ENCODE measurements around the gene SIK3.
"Not testable (repeated sequence)": the region's sequence is repeated elsewhere in the genome, so short reads cannot be mapped to it uniquely, and the experiment has no call there.

SIK3 gene

DNA sequence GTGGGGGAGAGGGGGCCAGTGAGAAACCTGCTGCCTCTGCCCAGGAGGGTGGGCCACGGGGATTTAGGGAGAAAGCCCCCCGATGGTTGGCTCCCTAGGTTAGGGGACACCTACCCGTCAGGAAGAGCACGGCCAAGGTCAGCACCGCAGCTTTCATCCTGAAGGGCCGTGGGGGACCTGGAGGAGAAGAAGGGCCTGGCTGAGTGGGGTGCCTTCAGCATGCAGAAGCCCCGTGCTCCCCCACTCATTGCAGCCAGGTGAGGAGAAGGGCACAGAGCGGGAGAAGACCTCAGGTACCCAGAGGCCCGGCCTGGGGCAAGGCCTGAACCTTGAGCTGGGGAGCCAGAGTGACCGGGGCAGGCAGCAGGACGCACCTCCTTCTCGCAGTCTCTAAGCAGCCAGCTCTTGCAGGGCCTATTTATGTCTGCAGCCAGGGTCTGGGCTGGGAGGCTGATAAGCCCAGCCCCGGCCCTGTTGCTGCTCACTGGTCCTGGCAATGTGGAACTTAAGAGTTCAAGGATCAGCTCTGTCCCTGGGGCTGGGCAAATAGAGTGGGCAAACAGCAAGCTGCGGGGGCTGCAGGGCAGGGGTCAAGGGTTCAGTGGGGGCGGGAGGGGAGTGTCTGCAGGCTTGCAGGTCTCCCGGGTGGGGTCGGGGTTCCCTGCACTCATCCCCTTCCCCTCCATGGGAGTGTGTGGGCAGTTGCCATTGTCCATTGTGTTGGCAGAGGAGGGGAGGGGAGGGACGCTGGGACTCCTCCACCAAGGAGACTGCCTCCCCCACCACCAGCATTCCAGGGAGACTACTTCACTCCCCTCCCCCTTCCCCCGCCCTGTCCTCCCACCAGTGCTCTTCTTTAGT lies 260.8 kb downstream of the SIK3 start, which contains the start of gene APOA1:
TSS of gene APOA1 (minus strand) at position 392 of the 861 bp plus-strand sequence. CDS start at position 157, 235 bp downstream.
- peak within 1 kb of the TSS; percentile 68 for H3K27ac ChIP-seq (ENCODE audit: low read depth, low read length)

DNA sequence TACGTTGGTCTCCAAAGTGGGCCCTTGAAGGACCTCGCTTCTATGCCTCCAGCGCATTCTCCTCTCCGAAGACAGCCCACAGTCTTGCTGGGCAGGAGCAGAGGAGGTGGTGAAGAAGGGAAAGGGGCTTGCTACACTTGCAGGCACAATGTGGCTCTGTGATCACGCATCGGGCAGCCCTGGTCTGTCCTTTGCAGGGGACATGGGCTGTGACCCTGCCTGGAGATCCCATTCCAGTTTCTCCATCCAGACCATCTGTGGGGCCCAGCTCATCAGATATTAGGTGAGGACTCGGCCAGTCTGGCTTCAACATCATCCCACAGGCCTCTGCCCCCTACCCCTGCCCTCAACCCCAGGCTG lies 261.6 kb downstream of the SIK3 start:
- Histone ChIP-seq H3K36me3 (ENCODE audit: control insufficient read depth, insufficient read depth, low read length) (no peaks in the 10 kb centered on the region), H3K27me3 (ENCODE audit: control insufficient read depth, insufficient read depth, low read length) (peaks cover 6% of the 10 kb centered on the region; the same call in 1 of the 2 replicates), H3K4me1 (ENCODE audit: control insufficient read depth, insufficient read depth, low read length) (peaks cover 5% of the 10 kb centered on the region; the same call in 1 of the 2 replicates), H3K27ac (ENCODE audit: low read depth, low read length) (peak overlapping the region; percentile 68), H3K9me3 (ENCODE audit: control insufficient read depth, insufficient read depth, low read length) (no peaks in the 10 kb centered on the region), H3K9ac (ENCODE audit: low read depth, low read length) (no peak overlapping the region), H3K4me3 (ENCODE audit: low read depth, low read length) (no peak overlapping the region)

More for the DNA sequence above, 260.8 kb downstream of the SIK3 start, which contains the start of gene APOA1:
- H3K27me3 ChIP-seq (ENCODE audit: control insufficient read depth, insufficient read depth, low read length): peaks cover 6% of the 10 kb centered on the region; the same call in 1 of the 2 replicates
- no peaks in the 10 kb centered on the region for H3K36me3 ChIP-seq (ENCODE audit: control insufficient read depth, insufficient read depth, low read length)
- peaks cover 5% of the 10 kb centered on the region; the same call in 1 of the 2 replicates for H3K4me1 ChIP-seq (ENCODE audit: control insufficient read depth, insufficient read depth, low read length)
- H3K9me3 ChIP-seq (ENCODE audit: control insufficient read depth, insufficient read depth, low read length): no peaks in the 10 kb centered on the region
- no peak within 1 kb of the TSS for H3K4me3 ChIP-seq (ENCODE audit: low read depth, low read length)
- H3K9ac ChIP-seq (ENCODE audit: low read depth, low read length): no peak within 1 kb of the TSS

DNA sequence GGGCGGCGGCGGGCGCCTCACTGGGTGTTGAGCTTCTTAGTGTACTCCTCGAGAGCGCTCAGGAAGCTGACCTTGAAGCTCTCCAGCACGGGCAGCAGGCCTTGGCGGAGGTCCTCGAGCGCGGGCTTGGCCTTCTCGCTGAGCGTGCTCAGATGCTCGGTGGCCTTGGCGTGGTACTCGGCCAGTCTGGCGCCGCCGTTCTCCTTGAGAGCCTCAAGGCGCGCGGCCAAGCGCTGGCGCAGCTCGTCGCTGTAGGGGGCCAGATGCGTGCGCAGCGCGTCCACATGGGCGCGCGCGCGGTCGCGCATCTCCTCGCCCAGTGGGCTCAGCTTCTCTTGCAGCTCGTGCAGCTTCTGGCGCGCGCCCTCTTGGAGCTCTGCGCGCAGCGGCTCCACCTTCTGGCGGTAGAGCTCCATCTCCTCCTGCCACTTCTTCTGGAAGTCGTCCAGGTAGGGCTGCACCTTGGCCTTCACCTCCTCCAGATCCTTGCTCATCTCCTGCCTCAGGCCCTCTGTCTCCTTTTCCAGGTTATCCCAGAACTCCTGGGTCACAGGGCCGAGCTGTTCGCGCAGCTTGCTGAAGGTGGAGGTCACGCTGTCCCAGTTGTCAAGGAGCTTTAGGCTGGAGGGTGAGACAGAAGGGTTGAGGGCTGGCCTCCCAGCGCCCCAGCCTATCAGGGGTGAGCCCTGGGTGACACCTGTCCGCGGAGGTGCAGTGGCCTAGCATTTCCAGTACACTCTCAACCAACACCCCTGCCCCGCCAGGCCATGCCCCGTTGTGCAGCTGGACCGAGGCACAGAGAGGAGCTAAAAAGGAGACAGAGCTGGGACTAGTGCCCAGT lies 262.2 kb downstream of the SIK3 start:
- Histone ChIP-seq H3K4me3 (ENCODE audit: low read depth, low read length) (peak overlapping the region; percentile 57), H3K27ac (ENCODE audit: low read depth, low read length) (no peak overlapping the region), H3K9ac (ENCODE audit: low read depth, low read length) (no peak overlapping the region)

DNA sequence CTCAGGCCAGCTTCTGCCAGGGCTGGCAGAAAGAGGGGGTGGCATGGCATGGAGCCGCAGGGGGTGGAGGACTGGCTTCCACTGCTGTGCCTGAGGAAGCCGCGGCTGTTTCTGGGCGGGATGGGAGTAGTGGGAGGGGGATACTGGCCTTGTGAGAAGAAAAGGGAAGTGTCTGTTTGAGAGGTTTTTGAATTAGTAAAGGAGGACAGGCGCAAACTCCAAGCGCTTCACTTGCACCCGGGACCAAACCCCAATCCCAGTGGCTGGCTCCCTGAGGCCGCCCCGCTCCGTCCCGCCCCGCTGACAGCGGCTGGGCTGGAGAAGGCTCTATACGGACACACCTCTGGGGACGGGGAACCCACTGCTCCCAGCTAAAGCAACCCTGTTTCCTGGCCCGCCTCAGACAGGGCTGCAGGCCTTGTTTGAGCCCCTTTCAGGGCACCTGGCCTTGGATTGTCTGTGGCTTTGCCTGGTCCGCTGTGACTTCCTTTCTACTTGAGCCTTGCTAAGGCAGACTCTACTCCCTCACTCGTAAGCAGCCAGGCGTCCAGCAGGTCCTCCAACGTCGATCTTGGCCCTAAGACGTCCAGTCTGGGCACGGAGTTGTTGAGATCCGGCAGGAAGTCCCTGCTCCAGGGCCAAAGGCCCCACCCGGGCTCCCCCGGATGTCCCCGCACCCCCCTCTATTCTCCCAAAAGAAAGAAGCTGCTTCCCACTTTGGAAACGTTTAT lies 263.0 kb downstream of the SIK3 start:
- Histone ChIP-seq H3K4me3 (ENCODE audit: low read depth, low read length) (peak overlapping the region; percentile 57), H3K27me3 (ENCODE audit: control insufficient read depth, insufficient read depth, low read length) (peaks cover 6% of the 10 kb centered on the region; the same call in 1 of the 2 replicates), H3K36me3 (ENCODE audit: control insufficient read depth, insufficient read depth, low read length) (no peaks in the 10 kb centered on the region), H3K9me3 (ENCODE audit: control insufficient read depth, insufficient read depth, low read length) (no peaks in the 10 kb centered on the region), H3K4me1 (ENCODE audit: control insufficient read depth, insufficient read depth, low read length) (peaks cover 5% of the 10 kb centered on the region; the same call in 1 of the 2 replicates), H3K27ac (ENCODE audit: low read depth, low read length) (no peak overlapping the region), H3K9ac (ENCODE audit: low read depth, low read length) (no peak overlapping the region)

More for the DNA sequence above, 262.2 kb downstream of the SIK3 start:
- peaks cover 5% of the 10 kb centered on the region; the same call in 1 of the 2 replicates for H3K4me1 ChIP-seq (ENCODE audit: control insufficient read depth, insufficient read depth, low read length)
- peaks cover 6% of the 10 kb centered on the region; the same call in 1 of the 2 replicates for H3K27me3 ChIP-seq (ENCODE audit: control insufficient read depth, insufficient read depth, low read length)
- no peaks in the 10 kb centered on the region for H3K9me3 ChIP-seq (ENCODE audit: control insufficient read depth, insufficient read depth, low read length)
- H3K36me3 ChIP-seq (ENCODE audit: control insufficient read depth, insufficient read depth, low read length): no peaks in the 10 kb centered on the region

DNA sequence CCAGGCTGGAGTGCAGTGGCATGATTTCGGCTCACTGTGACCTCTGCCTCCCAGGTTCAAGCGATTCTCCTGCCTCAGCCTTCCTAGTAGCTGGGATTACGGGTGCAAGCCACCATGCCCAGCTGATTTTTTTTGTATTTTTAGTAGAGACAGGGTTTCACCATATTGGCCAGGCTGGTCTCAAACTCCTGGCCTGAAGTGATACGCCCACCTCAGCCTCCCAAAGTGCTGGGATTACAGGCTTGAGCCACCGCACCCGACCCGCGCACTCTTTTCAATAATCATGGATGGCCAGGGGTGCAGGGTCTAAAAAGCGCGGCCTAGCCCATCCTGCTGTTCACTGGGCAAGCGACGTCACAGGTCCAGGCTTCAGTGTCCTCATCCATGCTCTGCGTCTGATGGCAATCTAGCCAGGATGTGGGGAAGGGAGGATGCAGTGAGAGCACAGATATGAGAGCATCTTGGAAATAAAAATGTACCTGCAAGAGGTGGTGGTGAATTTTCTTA lies 263.6 kb downstream of the SIK3 start:
- not testable (repeated sequence) for H3K4me3 ChIP-seq (ENCODE audit: low read depth, low read length); H3K9me3 ChIP-seq (ENCODE audit: control insufficient read depth, insufficient read depth, low read length); H3K9ac ChIP-seq (ENCODE audit: low read depth, low read length)

DNA sequence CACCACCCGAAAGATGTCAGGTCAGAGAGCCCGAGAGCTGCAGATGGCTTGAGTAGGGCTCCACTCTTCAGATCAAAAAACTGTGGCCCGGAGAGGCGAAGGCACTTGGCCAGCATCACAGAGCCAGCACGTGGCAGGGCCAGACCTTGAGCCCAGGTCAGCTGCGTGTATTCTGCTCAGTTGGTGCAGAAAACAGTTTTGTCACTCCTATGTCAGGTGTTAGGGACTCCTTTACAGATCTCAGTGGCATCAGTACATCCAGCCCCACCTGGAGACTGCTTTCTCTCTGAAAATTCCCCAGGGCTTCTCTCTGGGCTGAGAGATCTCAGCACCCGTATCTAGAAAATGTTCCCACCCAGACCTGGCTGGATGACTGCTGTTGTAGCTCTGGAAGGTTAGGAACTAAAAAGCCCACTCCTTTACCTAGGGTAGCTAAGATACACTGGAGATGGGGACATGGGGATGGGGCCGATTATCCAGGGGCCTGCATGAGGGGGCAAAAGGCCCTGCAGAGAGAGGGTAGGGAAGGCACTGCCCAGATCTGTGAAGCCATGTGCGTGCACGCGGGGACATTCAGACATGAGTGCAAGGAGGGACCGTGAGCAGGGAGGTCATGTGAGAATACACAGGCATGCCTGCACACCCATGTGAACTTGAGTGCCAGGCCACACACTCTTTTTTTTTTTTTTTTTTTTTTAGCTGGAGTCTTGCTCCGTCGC lies 264.3 kb downstream of the SIK3 start:
- Histone ChIP-seq H3K36me3 (ENCODE audit: control insufficient read depth, insufficient read depth, low read length) (no peaks in the 10 kb centered on the region), H3K27me3 (ENCODE audit: control insufficient read depth, insufficient read depth, low read length) (peaks cover 6% of the 10 kb centered on the region; the same call in 1 of the 2 replicates), H3K4me3 (ENCODE audit: low read depth, low read length) (no peak overlapping the region), H3K27ac (ENCODE audit: low read depth, low read length) (no peak overlapping the region), H3K9ac (ENCODE audit: low read depth, low read length) (no peak overlapping the region), H3K9me3 (ENCODE audit: control insufficient read depth, insufficient read depth, low read length) (no peaks in the 10 kb centered on the region), H3K4me1 (ENCODE audit: control insufficient read depth, insufficient read depth, low read length) (peaks cover 5% of the 10 kb centered on the region; the same call in 1 of the 2 replicates)

More for the DNA sequence above, 263.6 kb downstream of the SIK3 start:
- H3K27me3 ChIP-seq (ENCODE audit: control insufficient read depth, insufficient read depth, low read length); H3K27ac ChIP-seq (ENCODE audit: low read depth, low read length); H3K4me1 ChIP-seq (ENCODE audit: control insufficient read depth, insufficient read depth, low read length); H3K36me3 ChIP-seq (ENCODE audit: control insufficient read depth, insufficient read depth, low read length): not testable (repeated sequence)

DNA sequence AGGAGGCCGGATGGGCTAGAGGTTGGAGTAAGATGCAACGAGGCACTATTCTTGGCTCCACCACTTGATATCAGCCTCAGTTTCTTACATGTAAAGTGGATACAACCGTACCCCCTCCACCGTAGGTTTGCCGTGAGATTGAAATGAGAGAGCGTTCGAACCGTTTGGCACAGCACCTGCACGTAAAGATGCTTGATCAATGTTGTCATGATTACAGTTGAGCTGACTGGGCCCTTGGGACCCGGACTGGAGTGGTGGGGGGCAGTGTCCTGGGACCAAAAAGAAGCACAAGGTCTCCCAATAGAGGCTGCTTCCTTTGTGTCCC lies 264.8 kb downstream of the SIK3 start:
- H3K27me3 ChIP-seq (ENCODE audit: control insufficient read depth, insufficient read depth, low read length): peaks cover 6% of the 10 kb centered on the region; the same call in 1 of the 2 replicates

DNA sequence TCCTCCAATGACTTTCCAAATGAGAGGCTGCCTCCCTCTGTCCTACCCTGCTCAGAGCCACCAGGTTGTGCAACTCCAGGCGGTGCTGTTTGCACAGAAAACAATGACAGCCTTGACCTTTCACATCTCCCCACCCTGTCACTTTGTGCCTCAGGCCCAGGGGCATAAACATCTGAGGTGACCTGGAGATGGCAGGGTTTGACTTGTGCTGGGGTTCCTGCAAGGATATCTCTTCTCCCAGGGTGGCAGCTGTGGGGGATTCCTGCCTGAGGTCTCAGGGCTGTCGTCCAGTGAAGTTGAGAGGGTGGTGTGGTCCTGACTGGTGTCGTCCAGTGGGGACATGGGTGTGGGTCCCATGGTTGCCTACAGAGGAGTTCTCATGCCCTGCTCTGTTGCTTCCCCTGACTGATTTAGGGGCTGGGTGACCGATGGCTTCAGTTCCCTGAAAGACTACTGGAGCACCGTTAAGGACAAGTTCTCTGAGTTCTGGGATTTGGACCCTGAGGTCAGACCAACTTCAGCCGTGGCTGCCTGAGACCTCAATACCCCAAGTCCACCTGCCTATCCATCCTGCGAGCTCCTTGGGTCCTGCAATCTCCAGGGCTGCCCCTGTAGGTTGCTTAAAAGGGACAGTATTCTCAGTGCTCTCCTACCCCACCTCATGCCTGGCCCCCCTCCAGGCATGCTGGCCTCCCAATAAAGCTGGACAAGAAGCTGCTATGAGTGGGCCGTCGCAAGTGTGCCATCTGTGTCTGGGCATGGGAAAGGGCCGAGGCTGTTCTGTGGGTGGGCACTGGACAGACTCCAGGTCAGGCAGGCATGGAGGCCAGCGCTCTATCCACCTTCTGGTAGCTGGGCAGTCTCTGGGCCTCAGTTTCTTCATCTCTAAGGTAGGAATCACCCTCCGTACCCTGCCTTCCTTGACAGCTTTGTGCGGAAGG lies 265.6 kb downstream of the SIK3 start:
- H3K9me3 ChIP-seq (ENCODE audit: control insufficient read depth, insufficient read depth, low read length): no peaks in the 10 kb centered on the region
- H3K27me3 ChIP-seq (ENCODE audit: control insufficient read depth, insufficient read depth, low read length): peaks cover 6% of the 10 kb centered on the region; the same call in 1 of the 2 replicates
- H3K36me3 ChIP-seq (ENCODE audit: control insufficient read depth, insufficient read depth, low read length): no peaks in the 10 kb centered on the region
- peaks cover 5% of the 10 kb centered on the region; the same call in 1 of the 2 replicates for H3K4me1 ChIP-seq (ENCODE audit: control insufficient read depth, insufficient read depth, low read length)
- H3K9ac ChIP-seq (ENCODE audit: low read depth, low read length): no peak overlapping the region
- H3K4me3 ChIP-seq (ENCODE audit: low read depth, low read length): no peak overlapping the region
- H3K27ac ChIP-seq (ENCODE audit: low read depth, low read length): no peak overlapping the region

More for the DNA sequence above, 264.8 kb downstream of the SIK3 start:
- Histone ChIP-seq H3K36me3 (ENCODE audit: control insufficient read depth, insufficient read depth, low read length) (no peaks in the 10 kb centered on the region), H3K9ac (ENCODE audit: low read depth, low read length) (no peak overlapping the region), H3K9me3 (ENCODE audit: control insufficient read depth, insufficient read depth, low read length) (no peaks in the 10 kb centered on the region), H3K27ac (ENCODE audit: low read depth, low read length) (no peak overlapping the region), H3K4me3 (ENCODE audit: low read depth, low read length) (no peak overlapping the region), H3K4me1 (ENCODE audit: control insufficient read depth, insufficient read depth, low read length) (peaks cover 5% of the 10 kb centered on the region; the same call in 1 of the 2 replicates)

DNA sequence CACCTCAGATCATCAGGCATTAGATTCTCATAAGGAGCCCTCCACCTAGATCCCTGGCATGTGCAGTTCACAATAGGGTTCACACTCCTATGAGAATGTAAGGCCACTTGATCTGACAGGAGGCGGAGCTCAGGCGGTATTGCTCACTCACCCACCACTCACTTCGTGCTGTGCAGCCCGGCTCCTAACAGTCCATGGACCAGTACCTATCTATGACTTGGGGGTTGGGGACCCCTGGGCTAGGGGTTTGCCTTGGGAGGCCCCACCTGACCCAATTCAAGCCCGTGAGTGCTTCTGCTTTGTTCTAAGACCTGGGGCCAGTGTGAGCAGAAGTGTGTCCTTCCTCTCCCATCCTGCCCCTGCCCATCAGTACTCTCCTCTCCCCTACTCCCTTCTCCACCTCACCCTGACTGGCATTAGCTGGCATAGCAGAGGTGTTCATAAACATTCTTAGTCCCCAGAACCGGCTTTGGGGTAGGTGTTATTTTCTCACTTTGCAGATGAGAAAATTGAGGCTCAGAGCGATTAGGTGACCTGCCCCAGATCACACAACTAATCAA lies 266.4 kb downstream of the SIK3 start:
- Histone ChIP-seq H3K4me1 (ENCODE audit: control insufficient read depth, insufficient read depth, low read length) (peaks cover 5% of the 10 kb centered on the region; the same call in 1 of the 2 replicates), H3K27me3 (ENCODE audit: control insufficient read depth, insufficient read depth, low read length) (peaks cover 6% of the 10 kb centered on the region; the same call in 1 of the 2 replicates), H3K4me3 (ENCODE audit: low read depth, low read length) (no peak overlapping the region), H3K9ac (ENCODE audit: low read depth, low read length) (no peak overlapping the region), H3K36me3 (ENCODE audit: control insufficient read depth, insufficient read depth, low read length) (no peaks in the 10 kb centered on the region), H3K27ac (ENCODE audit: low read depth, low read length) (no peak overlapping the region), H3K9me3 (ENCODE audit: control insufficient read depth, insufficient read depth, low read length) (no peaks in the 10 kb centered on the region)
